ENCODE results near the gene NTSR2. TPM values are rescaled to one million over a fixed set of nuclear protein-coding genes. Genes with fewer than 3 reads are reported as not detected.

Gene NTSR2
- total RNA-seq (2022; extraction: Qiagen RNA extraction; ENCODE audit: low read depth): 0.05 TPM in 1 of 5 replicates, not detected in the others

DNA sequence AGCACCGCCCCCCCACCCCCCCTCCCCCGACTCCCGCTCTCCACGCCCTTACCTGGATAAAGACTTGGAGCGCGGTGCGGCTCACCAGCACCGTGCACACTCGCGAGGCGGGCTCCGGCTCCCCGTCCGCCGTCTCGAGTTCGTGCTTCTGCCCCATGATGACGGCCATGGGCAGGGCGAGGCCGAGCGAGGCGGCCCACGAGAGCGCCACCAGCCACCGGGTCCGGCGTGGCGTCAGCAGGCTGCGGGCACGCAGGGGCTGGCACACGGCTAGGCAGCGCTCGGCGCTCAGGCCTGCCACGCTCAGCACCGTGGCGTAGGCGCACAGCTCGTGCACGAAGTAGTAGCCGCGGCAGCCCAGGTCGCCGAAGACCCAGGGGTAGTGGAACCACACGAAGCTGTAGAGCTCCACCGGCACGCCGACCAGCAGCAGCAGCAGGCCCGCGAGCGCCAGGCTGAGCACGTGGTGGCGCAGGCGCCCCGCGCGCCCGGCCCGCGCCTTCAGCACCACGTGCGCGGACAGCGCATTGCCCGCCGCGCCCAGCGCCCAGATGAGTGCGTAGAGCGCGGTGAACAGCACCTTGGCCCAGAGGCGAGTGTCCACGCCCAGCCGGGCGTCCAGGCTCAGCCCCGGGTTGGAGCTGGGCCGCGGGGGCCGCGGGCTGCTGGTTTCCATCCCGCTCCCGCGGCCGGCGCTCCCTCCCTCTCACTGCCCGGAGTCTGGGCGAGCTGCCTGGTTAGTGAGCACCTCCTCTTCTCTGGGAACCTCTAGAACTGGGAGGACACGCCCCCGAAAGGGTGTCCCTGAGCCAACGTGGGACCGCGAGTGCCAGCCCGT lies at the start of gene NTSR2:
Gene NTSR2 (minus strand): TSS at position 742 of the 838 bp plus-strand sequence. CDS start 66 bp downstream, at position 676.

Other genes with a start within 250 kb of the NTSR2 start
- gene E2F6, start 204.0 kb downstream of the NTSR2 start, total RNA-seq (2022; extraction: Qiagen RNA extraction; ENCODE audit: low read depth): 27.9 to 32.0 TPM (median 29.0 TPM) in 5 replicates
- 2.4 to 3.1 TPM (median 2.6 TPM) in 5 replicates for gene GREB1, start 136.2 kb downstream of the NTSR2 start, total RNA-seq (2022; extraction: Qiagen RNA extraction; ENCODE audit: low read depth)
- gene LPIN1, start 76.4 kb upstream of the NTSR2 start, total RNA-seq (2022; extraction: Qiagen RNA extraction; ENCODE audit: low read depth): 12.3 to 14.2 TPM (median 13.4 TPM) in 5 replicates